OCI-LY1 (cell line): ENCODE results near the gene FTCDNL1.

ENCODE experiments used
- H2AFZ ChIP-seq: fragments of 200-600 bp; sonication (generic), shearing (Covaris generic); 2 replicates; pipeline ENCODE4 v1.6.0; 2014; ENCODE audit warnings: antibody characterized with exemption, mild to moderate bottlenecking, low read length
- H3F3A ChIP-seq: fragments of 200-600 bp; sonication (generic), shearing (Covaris generic); 2 replicates; pipeline ENCODE4 v1.6.0; 2014; ENCODE audit warnings: mild to moderate bottlenecking, antibody characterized with exemption, low read length, moderate library complexity; ENCODE audit not compliant: insufficient read depth
- H3K27ac ChIP-seq: fragments of 200-600 bp; sonication (generic); 2 replicates; pipeline ENCODE4 v1.5.1; 2014; ENCODE audit warnings: low read length, mixed run types, mild to moderate bottlenecking, low read depth; ENCODE audit not compliant: poor library complexity, severe bottlenecking
- H3K27me3 ChIP-seq: fragments of 200-600 bp; sonication (generic); 2 replicates; pipeline ENCODE4 v1.6.0; 2014; ENCODE audit warnings: antibody characterized with exemption, mild to moderate bottlenecking, low read length, moderate library complexity; ENCODE audit not compliant: insufficient read depth
- H3K36me3 ChIP-seq: fragments of 200-600 bp; sonication (generic); 2 replicates; pipeline ENCODE4 v1.6.1; 2014; ENCODE audit warnings: mild to moderate bottlenecking, antibody characterized with exemption, low read length, moderate library complexity, mixed read lengths; ENCODE audit not compliant: insufficient read depth
- H3K4me1 ChIP-seq: fragments of 200-600 bp; sonication (generic); 2 replicates; pipeline ENCODE4 v1.5.1; 2014; ENCODE audit warnings: mild to moderate bottlenecking, low read length, moderate library complexity; ENCODE audit not compliant: insufficient read depth, severe bottlenecking
- H3K4me2 ChIP-seq: fragments of 200-600 bp; sonication (generic), shearing (Covaris generic); 2 replicates; pipeline ENCODE4 v1.6.1; 2014; ENCODE audit warnings: low read length
- H3K4me3 ChIP-seq: fragments of 200-600 bp; sonication (generic); 2 replicates; pipeline ENCODE4 v1.5.1; 2014; ENCODE audit warnings: low read length, low read depth, mild to moderate bottlenecking, mixed read lengths; ENCODE audit not compliant: poor library complexity, severe bottlenecking
- H3K79me2 ChIP-seq: fragments of 200-600 bp; shearing (Covaris generic); 2 replicates; pipeline ENCODE4 v1.6.1; 2016; ENCODE audit warnings: mixed run types, low read length, mixed read lengths; ENCODE audit not compliant: insufficient read depth
- H3K9ac ChIP-seq: fragments of 200-600 bp; sonication (generic), shearing (Covaris generic); 2 replicates; pipeline ENCODE4 v1.6.1; 2014; ENCODE audit warnings: mild to moderate bottlenecking, low read length, mixed read lengths
- H3K9me2 ChIP-seq: fragments of 200-600 bp; sonication (generic), shearing (Covaris generic); 2 replicates; pipeline ENCODE4 v1.6.1; 2014; ENCODE audit warnings: low read depth, mild to moderate bottlenecking, low read length, mixed read lengths
- H3K9me3 ChIP-seq: fragments of 200-600 bp; shearing (Covaris generic); 2 replicates; pipeline ENCODE4 v1.6.1; 2014; ENCODE audit warnings: low read length, mixed read lengths
- H4K20me1 ChIP-seq: fragments of 200-600 bp; sonication (generic), shearing (Covaris generic); 2 replicates; pipeline ENCODE4 v1.6.0; 2016; ENCODE audit warnings: mild to moderate bottlenecking, low read length; ENCODE audit not compliant: insufficient read depth
- CTCF ChIP-seq: fragments of 200-600 bp; sonication (generic), shearing (Covaris generic); IDR thresholded peaks from 2 replicates; pipeline ENCODE4 v1.5.1; 2017; ENCODE audit warnings: mild to moderate bottlenecking, antibody characterized with exemption, low read length, moderate library complexity, mixed read lengths
- EZH2 ChIP-seq: fragments of 200-600 bp; sonication (generic), shearing (Covaris generic); IDR thresholded peaks from 2 replicates; pipeline ENCODE4 v1.8.0; 2017; ENCODE audit warnings: borderline replicate concordance, mixed run types, mild to moderate bottlenecking, antibody characterized with exemption, low read length, moderate library complexity, mixed read lengths

Gene FTCDNL1

GRCh38 chr2:199777315-199777714 is 73.7 kb downstream of the FTCDNL1 start:
- Histone ChIP-seq H3K9me3 (no peaks in the 10 kb centered on the region), H3K27ac (no peak overlapping the region), H3K4me1 (no peaks in the 10 kb centered on the region), H3K9ac (no peak overlapping the region), H4K20me1 (no peaks in the 10 kb centered on the region), H3F3A (no peaks in the 10 kb centered on the region), H3K27me3 (no peaks in the 10 kb centered on the region; the same call in 1 of the 2 replicates), H3K36me3 (no peaks in the 10 kb centered on the region), H3K9me2 (no peaks in the 10 kb centered on the region), H3K4me2 (no peak overlapping the region), H3K79me2 (no peaks in the 10 kb centered on the region), H2AFZ (no peak overlapping the region), H3K4me3 (no peak overlapping the region)
- TF ChIP-seq EZH2 (no peak), CTCF (no peak)

- no peak overlapping the region for H3K27ac ChIP-seq
- TF ChIP-seq CTCF (no peak), EZH2 (no peak)
- no peak overlapping the region for H2AFZ ChIP-seq
- H3K9me3 ChIP-seq, result no peaks in the 10 kb centered on the region
- no peaks in the 10 kb centered on the region; the same call in 1 of the 2 replicates for H3K27me3 ChIP-seq
- no peaks in the 10 kb centered on the region for H3K36me3 ChIP-seq
- no peaks in the 10 kb centered on the region for H3K9me2 ChIP-seq
- no peak overlapping the region for H3K4me2 ChIP-seq
- no peaks in the 10 kb centered on the region for H3K4me1 ChIP-seq
- no peaks in the 10 kb centered on the region for H3F3A ChIP-seq
- no peak overlapping the region for H3K4me3 ChIP-seq
- no peaks in the 10 kb centered on the region for H3K79me2 ChIP-seq
- no peak overlapping the region for H3K9ac ChIP-seq
- no peaks in the 10 kb centered on the region for H4K20me1 ChIP-seq
Observed at GRCh38 chr2:199775267-199775666, 75.7 kb downstream of the FTCDNL1 start.

GRCh38 chr2:199772035-199772976 is 78.7 kb downstream of the FTCDNL1 start:
- H4K20me1 ChIP-seq, result no peaks in the 10 kb centered on the region
- H3K9ac ChIP-seq, result no peak overlapping the region
- H3K27ac ChIP-seq, result no peak overlapping the region
- no peaks in the 10 kb centered on the region; the same call in 1 of the 2 replicates for H3K27me3 ChIP-seq
- H3K9me2 ChIP-seq, result no peaks in the 10 kb centered on the region
- no peaks in the 10 kb centered on the region for H3K4me1 ChIP-seq
- no peak overlapping the region for H3K4me2 ChIP-seq
- no peak overlapping the region for H3K4me3 ChIP-seq
- no peaks in the 10 kb centered on the region for H3K36me3 ChIP-seq
- no peaks in the 10 kb centered on the region for H3K9me3 ChIP-seq
- TF ChIP-seq CTCF, result no peak
- no peak for TF ChIP-seq EZH2
- H2AFZ ChIP-seq, result no peak overlapping the region
- no peaks in the 10 kb centered on the region for H3K79me2 ChIP-seq
- no peaks in the 10 kb centered on the region for H3F3A ChIP-seq
